ENCODE measurements around the gene ABCD3. TPM values are rescaled to one million over a fixed set of nuclear protein-coding genes. Genes with fewer than 3 reads are reported as not detected.

The ABCD3 gene
- total and polyA plus RNA-seq, 2 of the 4 experiments (the other 2 are of a cell fraction), result 13.6 to 32.6 TPM

GRCh38 chr1:94528826-94529225, 110.6 kb downstream of the ABCD3 start:
- dilution Hi-C loops (cut with HindIII; ENCODE audit: low sequenced_read_pairs, unreplicated experiment) (loop anchor here (25.0 kb wide), 1 partner anchor 258 kb away; no protein-coding TSS in a partner anchor), intact Hi-C loops (cut with micrococcal nuclease) (loop anchor here (5.0 kb wide), 1 partner anchor 513 kb away; no protein-coding TSS in a partner anchor), in situ Hi-C loops (cut with MboI; ENCODE audit: low sequenced_read_pairs) (no loop called here)
- Histone ChIP-seq H3K23ac (ENCODE audit: low read depth, low read length) (no peak overlapping the region), H3K79me1 (ENCODE audit: low read depth in 1 of 2, low read length in 2 of 2) (peaks cover 4 to 19% of the 10 kb centered on the region in 2 experiments; a peak in 3 of 4 replicates), H2BK5ac (ENCODE audit: low read depth, low read length, poor library complexity, severe bottlenecking) (no peak overlapping the region), H3K9me3 (ENCODE audit: control insufficient read depth, insufficient read depth, low read length) (no peaks in the 10 kb centered on the region), H3K4me1 (ENCODE audit: control insufficient read depth, insufficient read depth, low read length) (0 out of 2 replicates have a peak, but pooled peaks cover 1% of the 10 kb centered on the region), H3K27ac (ENCODE audit: insufficient read depth, low read length) (no peak overlapping the region), H2AFZ (replicated peaks; ENCODE audit: low read length, poor library complexity) (no peak overlapping the region), H4K20me1 (ENCODE audit: insufficient read depth, low read length) (peaks cover 48% of the 10 kb centered on the region), H3K4me2 (ENCODE audit: low read depth, low read length) (no peak overlapping the region), H3K36me3 (ENCODE audit: control insufficient read depth, insufficient read depth, low read length) (peaks cover 36% of the 10 kb centered on the region), H3K56ac (ENCODE audit: extremely low read depth, insufficient read depth, low read length) (no peak overlapping the region), H2AK5ac (ENCODE audit: low read depth, low read length) (no peak overlapping the region), H3K14ac (replicated peaks; ENCODE audit: low read depth, low read length) (no peak overlapping the region), H2BK120ac (ENCODE audit: low read depth, low read length) (no peak overlapping the region), H3K9me1 (ENCODE audit: insufficient read depth, low read length) (peaks cover 7% of the 10 kb centered on the region), H4K91ac (ENCODE audit: insufficient read depth, low read depth, low read length) (no peak overlapping the region), H2BK20ac (ENCODE audit: low read depth, low read length) (no peak overlapping the region), H3K4ac (ENCODE audit: low read depth, low read length) (no peak overlapping the region), H4K8ac (ENCODE audit: low read depth in 2 of 2, low read length in 2 of 2) (no peak overlapping the region; a peak in 1 of 4 replicates), H2BK15ac (ENCODE audit: low read depth, low read length) (no peak overlapping the region), H3K4me3 (ENCODE audit: insufficient read depth, low read depth, low read length) (no peak overlapping the region), H3K27me3 (ENCODE audit: control insufficient read depth, insufficient read depth, low read length) (no peaks in the 10 kb centered on the region), H2AK9ac (replicated peaks; ENCODE audit: low read depth, low read length, poor library complexity) (no peak overlapping the region), H3K9ac (ENCODE audit: low read depth, low read length) (no peak overlapping the region), H3K18ac (ENCODE audit: low read depth, low read length) (no peak overlapping the region), H4K5ac (ENCODE audit: low read depth, low read length) (no peak overlapping the region)
- no TSS peak for BruUV-seq (replicated peaks)
- ATAC-seq (ENCODE audit: low read depth), result no peak
- ChIA-PET POLR2A (ENCODE audit: unreplicated experiment) (interaction anchor here (0.6 to 4.9 kb wide), 2 partner anchors 12 to 84 kb away, joined by 3 to 24 read pairs; partner anchors contain the start of gene F3), CTCF (interaction anchor here (1.0 kb wide), 1 partner anchor 277 kb away, joined by 3 read pairs; no protein-coding TSS in a partner anchor)
- no CpG with 5 or more reads among the region's 5 CpGs for WGBS, 2 experiments (ENCODE audit: extremely low coverage in 2 of 2, insufficient read length in 1 of 2)
- TF ChIP-seq POLR2A (IDR thresholded peaks at IDR 0.05; ENCODE audit: low read depth, low read length), result no peak
- TF ChIP-seq RCOR1 (IDR thresholded peaks at IDR 0.05; ENCODE audit: insufficient replicate concordance, low read length), result no peak
- peak; percentile 88; the same call in 1 of the 2 replicates for TF ChIP-seq CHD1 (IDR thresholded peaks at IDR 0.05; ENCODE audit: low read depth, low read length)
- TF ChIP-seq MAZ (IDR thresholded peaks at IDR 0.05; ENCODE audit: borderline replicate concordance, low read depth, low read length), result 0 out of 2 replicates have a peak, but pooled peaks have one; percentile 7
- no peak for TF ChIP-seq CEBPB (IDR thresholded peaks at IDR 0.05; ENCODE audit: low read depth, low read length)
- TF ChIP-seq, protein P1, sequence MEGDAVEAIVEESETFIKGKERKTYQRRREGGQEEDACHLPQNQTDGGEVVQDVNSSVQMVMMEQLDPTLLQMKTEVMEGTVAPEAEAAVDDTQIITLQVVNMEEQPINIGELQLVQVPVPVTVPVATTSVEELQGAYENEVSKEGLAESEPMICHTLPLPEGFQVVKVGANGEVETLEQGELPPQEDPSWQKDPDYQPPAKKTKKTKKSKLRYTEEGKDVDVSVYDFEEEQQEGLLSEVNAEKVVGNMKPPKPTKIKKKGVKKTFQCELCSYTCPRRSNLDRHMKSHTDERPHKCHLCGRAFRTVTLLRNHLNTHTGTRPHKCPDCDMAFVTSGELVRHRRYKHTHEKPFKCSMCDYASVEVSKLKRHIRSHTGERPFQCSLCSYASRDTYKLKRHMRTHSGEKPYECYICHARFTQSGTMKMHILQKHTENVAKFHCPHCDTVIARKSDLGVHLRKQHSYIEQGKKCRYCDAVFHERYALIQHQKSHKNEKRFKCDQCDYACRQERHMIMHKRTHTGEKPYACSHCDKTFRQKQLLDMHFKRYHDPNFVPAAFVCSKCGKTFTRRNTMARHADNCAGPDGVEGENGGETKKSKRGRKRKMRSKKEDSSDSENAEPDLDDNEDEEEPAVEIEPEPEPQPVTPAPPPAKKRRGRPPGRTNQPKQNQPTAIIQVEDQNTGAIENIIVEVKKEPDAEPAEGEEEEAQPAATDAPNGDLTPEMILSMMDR (conservative IDR thresholded peaks at IDR 0.05; ENCODE audit: low read depth, low read length), result no peak
- TF ChIP-seq, protein P2, sequence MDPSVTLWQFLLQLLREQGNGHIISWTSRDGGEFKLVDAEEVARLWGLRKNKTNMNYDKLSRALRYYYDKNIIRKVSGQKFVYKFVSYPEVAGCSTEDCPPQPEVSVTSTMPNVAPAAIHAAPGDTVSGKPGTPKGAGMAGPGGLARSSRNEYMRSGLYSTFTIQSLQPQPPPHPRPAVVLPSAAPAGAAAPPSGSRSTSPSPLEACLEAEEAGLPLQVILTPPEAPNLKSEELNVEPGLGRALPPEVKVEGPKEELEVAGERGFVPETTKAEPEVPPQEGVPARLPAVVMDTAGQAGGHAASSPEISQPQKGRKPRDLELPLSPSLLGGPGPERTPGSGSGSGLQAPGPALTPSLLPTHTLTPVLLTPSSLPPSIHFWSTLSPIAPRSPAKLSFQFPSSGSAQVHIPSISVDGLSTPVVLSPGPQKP (IDR thresholded peaks at IDR 0.05; ENCODE audit: borderline replicate concordance, low read depth, low read length), result no peak
- DNase-seq, result no peak
